ENCODE measurements around the gene EPB41. TPM values are rescaled to one million over a fixed set of nuclear protein-coding genes. Genes with fewer than 3 reads are reported as not detected.

Gene EPB41
- total RNA-seq, 2 experiments from 2014 or later, result 138 to 145 TPM

DNA sequence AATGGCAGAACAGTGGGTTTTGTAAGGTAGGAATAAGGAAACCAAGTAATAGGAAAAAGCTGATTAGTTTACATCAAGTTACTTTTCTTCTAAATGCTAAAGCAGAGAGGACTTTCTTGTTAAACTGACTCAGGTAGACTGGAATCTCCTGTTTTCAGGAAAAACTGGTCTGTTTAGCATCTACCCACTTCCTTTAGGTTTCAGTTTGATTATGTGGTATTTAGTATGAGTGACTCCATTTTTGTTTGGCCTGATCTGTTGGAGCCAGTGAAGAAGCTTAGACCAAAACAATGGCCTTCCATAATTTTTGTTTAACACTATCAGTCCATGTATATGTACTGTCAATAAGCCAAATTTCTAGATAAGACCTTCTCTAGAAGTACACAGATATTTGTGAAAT, 88.4 kb downstream of the EPB41 start:
- CTCF ChIA-PET, result interaction anchor here (1.4 kb wide), 1 partner anchor 126 kb away, joined by 6 read pairs; no protein-coding TSS in a partner anchor
- POLR2A ChIA-PET, result interaction anchor here (0.7 to 1.3 kb wide), 3 partner anchors 63 to 118 kb away, joined by 3 read pairs; partner anchors contain the start of gene EPB41
- DNase-seq (no peak), ATAC-seq (ENCODE audit: poor library complexity) (no peak)
- TF ChIP-seq, protein P1, sequence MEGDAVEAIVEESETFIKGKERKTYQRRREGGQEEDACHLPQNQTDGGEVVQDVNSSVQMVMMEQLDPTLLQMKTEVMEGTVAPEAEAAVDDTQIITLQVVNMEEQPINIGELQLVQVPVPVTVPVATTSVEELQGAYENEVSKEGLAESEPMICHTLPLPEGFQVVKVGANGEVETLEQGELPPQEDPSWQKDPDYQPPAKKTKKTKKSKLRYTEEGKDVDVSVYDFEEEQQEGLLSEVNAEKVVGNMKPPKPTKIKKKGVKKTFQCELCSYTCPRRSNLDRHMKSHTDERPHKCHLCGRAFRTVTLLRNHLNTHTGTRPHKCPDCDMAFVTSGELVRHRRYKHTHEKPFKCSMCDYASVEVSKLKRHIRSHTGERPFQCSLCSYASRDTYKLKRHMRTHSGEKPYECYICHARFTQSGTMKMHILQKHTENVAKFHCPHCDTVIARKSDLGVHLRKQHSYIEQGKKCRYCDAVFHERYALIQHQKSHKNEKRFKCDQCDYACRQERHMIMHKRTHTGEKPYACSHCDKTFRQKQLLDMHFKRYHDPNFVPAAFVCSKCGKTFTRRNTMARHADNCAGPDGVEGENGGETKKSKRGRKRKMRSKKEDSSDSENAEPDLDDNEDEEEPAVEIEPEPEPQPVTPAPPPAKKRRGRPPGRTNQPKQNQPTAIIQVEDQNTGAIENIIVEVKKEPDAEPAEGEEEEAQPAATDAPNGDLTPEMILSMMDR (IDR thresholded peaks at IDR 0.05), result no peak
- Mint-ChIP-seq H3K27ac (peak overlapping the region; percentile 36), H3K36me3 (ENCODE audit: low read depth) (peaks cover 86% of the 10 kb centered on the region), H3K4me1 (ENCODE audit: low read depth) (peaks cover 57% of the 10 kb centered on the region), H3K4me3 (no peak overlapping the region), H3K9me3 (no peaks in the 10 kb centered on the region), H3K27me3 (no peaks in the 10 kb centered on the region)
- Histone ChIP-seq H3K9me3 (ENCODE audit: control insufficient read depth in 1 of 2, insufficient read depth in 1 of 2, low read length in 2 of 2) (no peaks in the 10 kb centered on the region), H3K27ac (ENCODE audit: low read depth in 1 of 2, low read length in 2 of 2) (no peak overlapping the region), H3K4me3 (ENCODE audit: low read length) (no peak overlapping the region), H3K4me1 (ENCODE audit: insufficient read depth, low read length) (no peaks in the 10 kb centered on the region), H3K27me3 (ENCODE audit: control insufficient read depth in 1 of 2, insufficient read depth in 2 of 2, low read length in 2 of 2) (no peaks in the 10 kb centered on the region), H3K36me3 (ENCODE audit: insufficient read depth, low read length) (peaks cover 41% of the 10 kb centered on the region)
- intact Hi-C loops (cut with DNase I, micrococcal nuclease), result no loop called here

DNA sequence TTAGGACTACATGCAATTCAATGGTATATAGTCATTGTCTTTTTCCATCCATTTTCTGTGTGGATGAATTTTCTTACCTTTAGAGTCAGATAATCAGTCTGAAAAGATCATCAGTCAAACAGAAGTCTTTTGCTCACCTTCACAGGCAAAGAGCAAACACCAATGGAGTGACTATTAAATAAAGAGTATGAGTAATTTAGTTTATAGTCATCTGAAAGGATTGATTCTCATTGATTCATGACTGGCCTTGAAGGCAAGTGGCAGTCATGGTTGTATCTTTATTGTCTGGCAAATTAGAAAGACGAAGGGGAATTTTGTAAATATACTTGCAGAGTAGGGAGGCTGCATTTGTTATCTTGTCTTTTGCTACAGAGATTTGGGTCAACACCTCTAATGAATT, 89.9 kb downstream of the EPB41 start:
- no peaks in the 10 kb centered on the region for H3K9me3 Mint-ChIP-seq
- peaks cover 67% of the 10 kb centered on the region for H3K4me1 Mint-ChIP-seq (ENCODE audit: low read depth)
- Histone ChIP-seq H3K27me3 (ENCODE audit: control insufficient read depth in 1 of 2, insufficient read depth in 2 of 2, low read length in 2 of 2) (no peaks in the 10 kb centered on the region), H3K36me3 (ENCODE audit: insufficient read depth, low read length) (peaks cover 39% of the 10 kb centered on the region), H3K4me3 (ENCODE audit: low read length) (no peak overlapping the region), H3K27ac (ENCODE audit: low read depth in 1 of 2, low read length in 2 of 2) (no peak overlapping the region), H3K9me3 (ENCODE audit: control insufficient read depth in 1 of 2, insufficient read depth in 1 of 2, low read length in 2 of 2) (no peaks in the 10 kb centered on the region), H3K4me1 (ENCODE audit: insufficient read depth, low read length) (no peaks in the 10 kb centered on the region)
- no peak overlapping the region for H3K4me3 Mint-ChIP-seq
- intact Hi-C loops (cut with DNase I, micrococcal nuclease), result no loop called here
- ATAC-seq (ENCODE audit: poor library complexity) (no peak), DNase-seq (no peak)
- ChIA-PET CTCF (no interaction called here), POLR2A (interaction anchor here (1.3 to 1.7 kb wide), 2 partner anchors 90 kb away, joined by 3 to 5 read pairs; partner anchors contain the start of gene EPB41)
- H3K27me3 Mint-ChIP-seq, result no peaks in the 10 kb centered on the region
- peak overlapping the region; percentile 36 for H3K27ac Mint-ChIP-seq
- H3K36me3 Mint-ChIP-seq (ENCODE audit: low read depth), result peaks cover 89% of the 10 kb centered on the region
- TF ChIP-seq, protein P1 (IDR thresholded peaks at IDR 0.05), result no peak

DNA sequence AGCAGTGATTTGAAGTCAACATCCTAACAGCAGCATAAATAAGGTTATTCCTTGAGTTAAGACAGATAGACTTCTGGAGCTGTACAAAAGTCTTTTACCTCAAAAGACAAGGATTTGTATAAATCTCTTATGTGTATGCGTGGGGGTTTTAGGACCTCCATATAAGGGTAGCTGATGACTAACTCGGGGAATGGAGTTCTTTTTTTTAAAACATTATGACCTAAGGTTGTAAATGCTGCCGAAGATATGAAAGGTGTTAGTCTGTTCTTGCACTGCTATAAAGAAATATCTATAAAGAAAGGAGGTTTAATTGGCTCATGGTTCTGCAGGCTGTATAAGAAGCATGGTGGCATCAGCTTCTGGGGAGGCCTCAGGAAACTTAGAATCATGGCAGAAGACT, 90.4 kb downstream of the EPB41 start:
- no peak overlapping the region for H3K4me3 ChIP-seq (ENCODE audit: low read length)
- intact Hi-C loops (cut with DNase I, micrococcal nuclease), result no loop called here
- no peak overlapping the region for H3K27ac ChIP-seq (ENCODE audit: low read depth in 1 of 2, low read length in 2 of 2)
- Mint-ChIP-seq H3K4me1 (ENCODE audit: low read depth) (peaks cover 68% of the 10 kb centered on the region), H3K36me3 (ENCODE audit: low read depth) (peaks cover 87% of the 10 kb centered on the region), H3K27ac (no peak overlapping the region), H3K27me3 (no peaks in the 10 kb centered on the region), H3K4me3 (no peak overlapping the region), H3K9me3 (no peaks in the 10 kb centered on the region)
- H3K9me3 ChIP-seq (ENCODE audit: control insufficient read depth in 1 of 2, insufficient read depth in 1 of 2, low read length in 2 of 2), result no peaks in the 10 kb centered on the region
- H3K4me1 ChIP-seq (ENCODE audit: insufficient read depth, low read length), result no peaks in the 10 kb centered on the region
- ATAC-seq (ENCODE audit: poor library complexity) (no peak), DNase-seq (no peak)
- H3K27me3 ChIP-seq (ENCODE audit: control insufficient read depth in 1 of 2, insufficient read depth in 2 of 2, low read length in 2 of 2), result no peaks in the 10 kb centered on the region
- TF ChIP-seq, protein P1 (IDR thresholded peaks at IDR 0.05), result no peak
- POLR2A ChIA-PET, result interaction anchor here (0.6 to 1.7 kb wide), 2 partner anchors 36 to 90 kb away, joined by 3 to 5 read pairs; partner anchors contain the start of gene EPB41
- H3K36me3 ChIP-seq (ENCODE audit: insufficient read depth, low read length), result peaks cover 43% of the 10 kb centered on the region
- CTCF ChIA-PET, result interaction anchor here (1.4 kb wide), 1 partner anchor 17 kb away, joined by 4 read pairs; no protein-coding TSS in a partner anchor

Measured in CD4-positive, alpha-beta T cell (primary cell).